Natural killer cell (primary cell): ENCODE measurements around the gene KIAA2012. TPM values are rescaled to one million over a fixed set of nuclear protein-coding genes. Genes with fewer than 3 reads are reported as not detected.

Experiments
- ATAC-seq, 3 donors: fragments of 150-1000 bp in 2 of 3; fragments of 200-7000 bp in 1 of 3; cut with Tn5 transposase; 1 replicate in 1 of 3; 2 replicates in 2 of 3; pipeline ENCODE4 v1.10.0; 2021; ENCODE audit warnings: mild to moderate bottlenecking in 2 of 3, moderate library complexity in 2 of 3
- DNase-seq, 2 donors: peaks; one replicate each; pipeline versions ENCODE4 v3.0.0 to v3.0.0-alpha.2; 2013 to 2021; ENCODE audit warnings: mixed read lengths in 1 of 2
- H3K27ac ChIP-seq: one replicate; pipeline ENCODE4 v1.5.1; 2013; ENCODE audit warnings: mild to moderate bottlenecking, low read length
- H3K27me3 ChIP-seq: one replicate; pipeline ENCODE4 v1.6.1; 2013; ENCODE audit warnings: low read length; ENCODE audit not compliant: control insufficient read depth, insufficient read depth
- H3K36me3 ChIP-seq: one replicate; pipeline ENCODE4 v1.6.1; 2013; ENCODE audit warnings: low read length; ENCODE audit not compliant: control insufficient read depth, insufficient read depth
- H3K4me1 ChIP-seq: one replicate; pipeline ENCODE4 v1.6.1; 2013; ENCODE audit warnings: low read length; ENCODE audit not compliant: control insufficient read depth, insufficient read depth
- H3K4me3 ChIP-seq: one replicate; pipeline ENCODE4 v1.5.1; 2013; ENCODE audit warnings: low read length
- H3K9me3 ChIP-seq: one replicate; pipeline ENCODE4 v1.6.1; 2013; ENCODE audit warnings: low read length; ENCODE audit not compliant: control insufficient read depth, insufficient read depth
- H3K27ac Mint-ChIP-seq, 2 donors: one replicate each; pipeline ENCODE4 v1.8.0; 2022; ENCODE audit warnings: mild to moderate bottlenecking in 2 of 2, mixed read lengths in 2 of 2, moderate library complexity in 1 of 2
- H3K27me3 Mint-ChIP-seq, 2 donors: one replicate each; pipeline ENCODE4 v1.8.0; 2022; ENCODE audit warnings: low read depth in 2 of 2, mixed read lengths in 2 of 2
- H3K36me3 Mint-ChIP-seq: one replicate; pipeline ENCODE4 v1.8.0; 2022; ENCODE audit warnings: mixed read lengths
- H3K4me1 Mint-ChIP-seq, 2 donors: one replicate each; pipeline ENCODE4 v1.8.0; 2022; ENCODE audit warnings: mixed read lengths in 2 of 2
- H3K4me3 Mint-ChIP-seq: one replicate; pipeline ENCODE4 v1.8.0; 2022; ENCODE audit warnings: mild to moderate bottlenecking, moderate library complexity, mixed read lengths
- H3K9me3 Mint-ChIP-seq, 2 donors: one replicate each; pipeline ENCODE4 v1.8.0; 2022; ENCODE audit warnings: mixed read lengths in 2 of 2
- WGBS: methylation state at CpG from one replicate; pipeline ENCODE4 v1.1.7; 2013; ENCODE audit warnings: missing lambda C conversion rate; ENCODE audit not compliant: insufficient coverage; 5-methylcytosine and 5-hydroxymethylcytosine counted together
- intact Hi-C: fragments of 100-400 bp; cut with micrococcal nuclease; formaldehyde crosslinking; loops from one replicate; pipeline ENCODE4 v1.14.2; 2022
- total RNA-seq, 4 donors: library from RNA; stranded (reverse); fragments of 120-200 nt in 1 of 4; gene quantifications; one replicate each; pipeline versions ENCODE4 v1.2.3 to v1.2.4, GENCODE V29; 2013 to 2022
- TF ChIP-seq, protein P1 (sequence below): fragments of 200-600 bp; IDR thresholded peaks from one replicate; pipeline ENCODE4 v1.8.0; 2022; ENCODE audit warnings: antibody characterized with exemption

The KIAA2012 gene
- total RNA-seq, 3 donors from 2014 or later (not counting 1 experiment from before 2014, with no cell fraction given) = not detected

DNA sequence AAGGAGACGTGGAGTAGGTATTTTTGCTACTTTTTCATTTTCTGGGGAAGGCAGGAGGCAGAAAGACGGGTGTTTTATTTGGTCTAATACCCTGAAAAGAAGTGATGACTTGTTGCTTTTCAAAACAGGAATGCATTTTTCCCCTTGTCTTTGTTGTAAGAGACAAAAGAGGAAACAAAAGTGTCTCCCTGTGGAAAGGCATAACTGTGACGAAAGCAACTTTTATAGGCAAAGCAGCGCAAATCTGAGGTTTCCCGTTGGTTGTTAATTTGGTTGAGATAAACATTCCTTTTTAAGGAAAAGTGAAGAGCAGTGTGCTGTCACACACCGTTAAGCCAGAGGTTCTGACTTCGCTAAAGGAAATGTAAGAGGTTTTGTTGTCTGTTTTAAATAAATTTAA is 36.0 kb upstream of the KIAA2012 start:
- no peak overlapping the region for H3K4me3 Mint-ChIP-seq
- no peaks in the 10 kb centered on the region for H3K9me3 Mint-ChIP-seq
- Histone ChIP-seq H3K36me3 (no peaks in the 10 kb centered on the region), H3K9me3 (no peaks in the 10 kb centered on the region), H3K4me3 (no peak overlapping the region), H3K4me1 (peaks cover 27% of the 10 kb centered on the region), H3K27me3 (peaks cover 39% of the 10 kb centered on the region), H3K27ac (no peak overlapping the region)
- H3K27me3 Mint-ChIP-seq = peaks cover 25 to 43% of the 10 kb centered on the region in 2 donors
- DNase-seq (no peak), ATAC-seq (no peak)
- intact Hi-C loops = no loop called here
- no peak overlapping the region for H3K27ac Mint-ChIP-seq
- 80% methylated on average over 7 of the region's 7 CpGs for WGBS
- H3K36me3 Mint-ChIP-seq = no peaks in the 10 kb centered on the region
- H3K4me1 Mint-ChIP-seq = peaks cover 7 to 12% of the 10 kb centered on the region in 2 donors
- TF ChIP-seq, protein P1, sequence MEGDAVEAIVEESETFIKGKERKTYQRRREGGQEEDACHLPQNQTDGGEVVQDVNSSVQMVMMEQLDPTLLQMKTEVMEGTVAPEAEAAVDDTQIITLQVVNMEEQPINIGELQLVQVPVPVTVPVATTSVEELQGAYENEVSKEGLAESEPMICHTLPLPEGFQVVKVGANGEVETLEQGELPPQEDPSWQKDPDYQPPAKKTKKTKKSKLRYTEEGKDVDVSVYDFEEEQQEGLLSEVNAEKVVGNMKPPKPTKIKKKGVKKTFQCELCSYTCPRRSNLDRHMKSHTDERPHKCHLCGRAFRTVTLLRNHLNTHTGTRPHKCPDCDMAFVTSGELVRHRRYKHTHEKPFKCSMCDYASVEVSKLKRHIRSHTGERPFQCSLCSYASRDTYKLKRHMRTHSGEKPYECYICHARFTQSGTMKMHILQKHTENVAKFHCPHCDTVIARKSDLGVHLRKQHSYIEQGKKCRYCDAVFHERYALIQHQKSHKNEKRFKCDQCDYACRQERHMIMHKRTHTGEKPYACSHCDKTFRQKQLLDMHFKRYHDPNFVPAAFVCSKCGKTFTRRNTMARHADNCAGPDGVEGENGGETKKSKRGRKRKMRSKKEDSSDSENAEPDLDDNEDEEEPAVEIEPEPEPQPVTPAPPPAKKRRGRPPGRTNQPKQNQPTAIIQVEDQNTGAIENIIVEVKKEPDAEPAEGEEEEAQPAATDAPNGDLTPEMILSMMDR = no peak

DNA sequence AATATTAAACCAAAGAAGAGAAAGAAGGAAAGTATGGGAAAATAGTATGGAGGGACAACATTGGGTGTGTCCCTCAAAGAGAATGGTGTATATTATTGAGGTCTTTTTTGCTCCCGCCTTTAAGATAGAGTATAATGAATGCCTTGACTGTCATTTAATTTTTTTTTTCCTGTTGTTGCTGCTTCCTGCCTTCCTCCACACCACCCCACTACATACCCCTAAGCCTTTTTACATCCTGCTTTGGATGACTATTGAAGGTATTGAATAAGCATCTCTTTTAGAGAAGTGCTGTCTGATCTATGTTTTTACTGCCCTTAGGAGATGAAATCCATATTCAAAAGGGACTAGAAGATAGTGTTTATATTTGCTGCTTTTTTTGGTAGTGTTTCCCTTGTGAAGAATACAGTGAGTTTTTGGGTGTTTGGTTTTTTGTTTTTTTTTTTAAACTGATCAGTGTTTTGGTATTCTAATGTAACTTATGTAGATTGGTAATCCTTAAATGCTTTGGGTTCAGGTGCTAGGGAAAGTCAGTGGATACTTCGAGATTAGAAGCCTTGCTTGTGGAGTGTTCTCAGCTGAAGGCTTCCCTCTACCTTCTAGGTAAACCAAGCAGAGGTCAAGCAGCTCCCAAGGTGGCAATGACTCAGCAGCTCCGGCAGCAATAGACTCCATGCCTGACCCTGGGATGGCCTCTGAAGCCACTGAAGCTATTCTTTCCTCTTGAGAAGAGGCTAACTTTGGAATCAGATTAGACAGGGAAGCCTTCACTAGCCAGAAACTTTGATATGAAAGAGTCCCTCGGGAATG is 34.4 kb upstream of the KIAA2012 start:
- peaks cover 36% of the 10 kb centered on the region for H3K27me3 ChIP-seq
- no peaks in the 10 kb centered on the region for H3K36me3 Mint-ChIP-seq
- no peaks in the 10 kb centered on the region for H3K9me3 Mint-ChIP-seq
- WGBS = 78% methylated on average over 3 of the region's 4 CpGs
- H3K9me3 ChIP-seq = no peaks in the 10 kb centered on the region
- no peaks in the 10 kb centered on the region for H3K4me1 Mint-ChIP-seq
- ATAC-seq (no peak), DNase-seq (no peak)
- intact Hi-C loops = no loop called here
- no peak overlapping the region for H3K4me3 ChIP-seq
- H3K4me3 Mint-ChIP-seq = no peak overlapping the region
- no peaks in the 10 kb centered on the region for H3K36me3 ChIP-seq
- TF ChIP-seq, protein P1 = no peak
- H3K4me1 ChIP-seq = peaks cover 14% of the 10 kb centered on the region
- H3K27me3 Mint-ChIP-seq = peaks cover 21 to 36% of the 10 kb centered on the region in 2 donors
- no peak overlapping the region for H3K27ac Mint-ChIP-seq
- no peak overlapping the region for H3K27ac ChIP-seq

DNA sequence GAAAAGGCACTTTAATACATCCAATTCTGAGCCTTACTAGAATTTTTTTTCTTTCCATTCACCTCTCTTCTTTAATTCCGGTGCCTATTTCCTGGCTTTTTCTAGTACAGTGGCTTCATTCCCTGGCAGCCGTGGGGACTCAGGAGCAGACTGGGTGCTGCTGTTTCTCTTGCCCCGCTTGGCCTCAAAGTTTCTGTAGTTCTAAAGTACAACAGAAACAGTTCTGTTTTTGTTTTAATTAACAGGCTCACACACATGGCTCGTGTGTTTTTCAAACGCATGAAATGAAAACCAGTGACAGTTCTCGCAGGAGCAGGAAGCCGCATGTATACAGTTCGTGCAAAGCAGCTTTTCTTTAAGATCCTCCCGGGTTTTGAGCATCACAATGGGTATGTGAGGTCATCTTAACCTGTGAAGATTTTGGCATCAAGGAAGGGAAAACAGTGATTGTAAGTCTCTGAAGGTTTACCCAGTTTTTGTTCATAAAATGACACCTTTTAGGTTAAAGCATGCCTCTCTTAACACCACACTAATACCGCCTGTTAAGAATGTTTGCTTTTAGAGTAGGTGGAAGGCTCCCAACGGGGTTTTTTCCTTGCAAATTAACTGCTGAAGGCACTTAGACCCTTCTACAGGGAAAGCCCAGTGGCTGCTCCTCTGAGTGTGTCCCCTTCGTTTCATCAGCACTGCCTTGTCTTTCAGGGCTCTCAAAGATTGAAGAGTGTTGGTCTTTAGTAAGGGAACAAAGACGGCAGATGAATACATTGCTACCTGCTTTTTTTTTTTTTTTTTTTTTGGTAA is 33.6 kb upstream of the KIAA2012 start:
- H3K4me1 Mint-ChIP-seq = no peaks in the 10 kb centered on the region
- no peak overlapping the region for H3K4me3 Mint-ChIP-seq
- H3K36me3 Mint-ChIP-seq = no peaks in the 10 kb centered on the region
- no peaks in the 10 kb centered on the region for H3K9me3 ChIP-seq
- no peaks in the 10 kb centered on the region for H3K36me3 ChIP-seq
- DNase-seq (no peak), ATAC-seq (no peak)
- peaks cover 24 to 36% of the 10 kb centered on the region in 2 donors for H3K27me3 Mint-ChIP-seq
- WGBS = 81% methylated on average over 11 of the region's 13 CpGs
- TF ChIP-seq, protein P1 = no peak
- no peaks in the 10 kb centered on the region for H3K9me3 Mint-ChIP-seq
- H3K27me3 ChIP-seq = peaks cover 36% of the 10 kb centered on the region
- no peak overlapping the region for H3K27ac Mint-ChIP-seq
- intact Hi-C loops = no loop called here
- no peak overlapping the region for H3K27ac ChIP-seq
- H3K4me3 ChIP-seq = no peak overlapping the region
- H3K4me1 ChIP-seq = peaks cover 14% of the 10 kb centered on the region
